HEK293 (cell line): ENCODE data around the gene DAO.

ENCODE experiments used
- TCF7L2 ChIP-seq: IDR thresholded peaks from 2 replicates; pipeline ENCODE4 v1.6.1; 2011; ENCODE audit warnings: low read depth, mild to moderate bottlenecking, inconsistent platforms, low read length, moderate library complexity, borderline replicate concordance
- ZNF121 ChIP-seq: fragments of 450-650 bp; formaldehyde crosslinking; IDR thresholded peaks from 2 replicates; pipeline ENCODE4 v1.5.1; 2016; ENCODE audit warnings: missing biosample characterization, missing genetic modification characterization
- ZNF214 ChIP-seq: fragments of 450-650 bp; formaldehyde crosslinking; IDR thresholded peaks from 2 replicates; pipeline ENCODE4 v1.5.1; 2017; ENCODE audit warnings: missing biosample characterization, mild to moderate bottlenecking, missing genetic modification characterization, borderline replicate concordance
- ZNF23 ChIP-seq: fragments of 450-650 bp; formaldehyde crosslinking; IDR thresholded peaks from 2 replicates; pipeline ENCODE4 v1.5.1; 2016; ENCODE audit warnings: missing biosample characterization, missing genetic modification characterization, borderline replicate concordance
- ZNF394 ChIP-seq: fragments of 450-650 bp; formaldehyde crosslinking; IDR thresholded peaks from 2 replicates; pipeline ENCODE4 v1.5.1; 2016; ENCODE audit warnings: missing biosample characterization, missing genetic modification characterization, mild to moderate bottlenecking, moderate library complexity, borderline replicate concordance
- ZNF510 ChIP-seq: fragments of 450-650 bp; formaldehyde crosslinking; IDR thresholded peaks from 2 replicates; pipeline ENCODE4 v1.5.1; 2018; ENCODE audit warnings: mild to moderate bottlenecking, missing genetic modification characterization, missing biosample characterization; ENCODE audit not compliant: insufficient replicate concordance
- ZNF549 ChIP-seq: fragments of 450-650 bp; IDR thresholded peaks from 2 replicates; pipeline ENCODE4 v1.5.1; 2018; ENCODE audit warnings: missing biosample characterization, missing genetic modification characterization, mild to moderate bottlenecking, inconsistent platforms, moderate library complexity
- ZNF561 ChIP-seq: fragments of 450-650 bp; IDR thresholded peaks from 2 replicates; pipeline ENCODE4 v1.5.1; 2018; ENCODE audit warnings: missing biosample characterization, missing genetic modification characterization, borderline replicate concordance
- ZNF747 ChIP-seq: fragments of 450-650 bp; formaldehyde crosslinking; IDR thresholded peaks from 2 replicates; pipeline ENCODE4 v1.5.1; 2016; ENCODE audit warnings: missing biosample characterization, missing genetic modification characterization
- TF ChIP-seq, protein P1 (sequence below): fragments of 450-650 bp; formaldehyde crosslinking; IDR thresholded peaks from 2 replicates; pipeline ENCODE4 v1.5.1; 2016; ENCODE audit warnings: missing biosample characterization, missing genetic modification characterization
- TF ChIP-seq, protein P2 (sequence below): fragments of 450-650 bp; formaldehyde crosslinking; IDR thresholded peaks from 2 replicates; pipeline ENCODE4 v1.5.1; 2017; ENCODE audit warnings: missing biosample characterization, missing genetic modification characterization
- TF ChIP-seq, protein P3 (sequence below): fragments of 450-650 bp; formaldehyde crosslinking; IDR thresholded peaks from 2 replicates; pipeline ENCODE4 v1.5.1; 2016; ENCODE audit warnings: missing biosample characterization, missing genetic modification characterization

DNA sequence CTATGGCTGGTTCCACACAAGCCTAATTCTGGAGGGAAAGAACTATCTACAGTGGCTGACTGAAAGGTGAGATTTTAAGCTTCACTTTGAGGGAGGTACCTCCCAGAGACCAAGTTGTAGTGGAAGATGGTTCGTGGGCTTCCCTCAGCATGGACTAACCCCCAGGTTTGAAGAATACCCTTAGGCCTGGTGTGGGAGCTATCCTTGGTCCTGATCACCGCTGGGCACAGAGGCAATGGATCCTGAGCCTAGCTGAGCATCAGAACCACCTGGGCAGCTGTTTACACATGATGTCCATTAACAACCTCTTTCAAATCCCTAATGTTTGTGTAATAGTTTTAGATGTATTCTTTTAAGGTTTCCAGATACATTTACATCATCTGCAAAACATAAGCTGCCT is 10.3 kb downstream of the DAO start:
- TF ChIP-seq, protein P1, sequence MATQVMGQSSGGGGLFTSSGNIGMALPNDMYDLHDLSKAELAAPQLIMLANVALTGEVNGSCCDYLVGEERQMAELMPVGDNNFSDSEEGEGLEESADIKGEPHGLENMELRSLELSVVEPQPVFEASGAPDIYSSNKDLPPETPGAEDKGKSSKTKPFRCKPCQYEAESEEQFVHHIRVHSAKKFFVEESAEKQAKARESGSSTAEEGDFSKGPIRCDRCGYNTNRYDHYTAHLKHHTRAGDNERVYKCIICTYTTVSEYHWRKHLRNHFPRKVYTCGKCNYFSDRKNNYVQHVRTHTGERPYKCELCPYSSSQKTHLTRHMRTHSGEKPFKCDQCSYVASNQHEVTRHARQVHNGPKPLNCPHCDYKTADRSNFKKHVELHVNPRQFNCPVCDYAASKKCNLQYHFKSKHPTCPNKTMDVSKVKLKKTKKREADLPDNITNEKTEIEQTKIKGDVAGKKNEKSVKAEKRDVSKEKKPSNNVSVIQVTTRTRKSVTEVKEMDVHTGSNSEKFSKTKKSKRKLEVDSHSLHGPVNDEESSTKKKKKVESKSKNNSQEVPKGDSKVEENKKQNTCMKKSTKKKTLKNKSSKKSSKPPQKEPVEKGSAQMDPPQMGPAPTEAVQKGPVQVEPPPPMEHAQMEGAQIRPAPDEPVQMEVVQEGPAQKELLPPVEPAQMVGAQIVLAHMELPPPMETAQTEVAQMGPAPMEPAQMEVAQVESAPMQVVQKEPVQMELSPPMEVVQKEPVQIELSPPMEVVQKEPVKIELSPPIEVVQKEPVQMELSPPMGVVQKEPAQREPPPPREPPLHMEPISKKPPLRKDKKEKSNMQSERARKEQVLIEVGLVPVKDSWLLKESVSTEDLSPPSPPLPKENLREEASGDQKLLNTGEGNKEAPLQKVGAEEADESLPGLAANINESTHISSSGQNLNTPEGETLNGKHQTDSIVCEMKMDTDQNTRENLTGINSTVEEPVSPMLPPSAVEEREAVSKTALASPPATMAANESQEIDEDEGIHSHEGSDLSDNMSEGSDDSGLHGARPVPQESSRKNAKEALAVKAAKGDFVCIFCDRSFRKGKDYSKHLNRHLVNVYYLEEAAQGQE (tag by site-specific recombination): peak; percentile 96
- TF ChIP-seq, protein P2, sequence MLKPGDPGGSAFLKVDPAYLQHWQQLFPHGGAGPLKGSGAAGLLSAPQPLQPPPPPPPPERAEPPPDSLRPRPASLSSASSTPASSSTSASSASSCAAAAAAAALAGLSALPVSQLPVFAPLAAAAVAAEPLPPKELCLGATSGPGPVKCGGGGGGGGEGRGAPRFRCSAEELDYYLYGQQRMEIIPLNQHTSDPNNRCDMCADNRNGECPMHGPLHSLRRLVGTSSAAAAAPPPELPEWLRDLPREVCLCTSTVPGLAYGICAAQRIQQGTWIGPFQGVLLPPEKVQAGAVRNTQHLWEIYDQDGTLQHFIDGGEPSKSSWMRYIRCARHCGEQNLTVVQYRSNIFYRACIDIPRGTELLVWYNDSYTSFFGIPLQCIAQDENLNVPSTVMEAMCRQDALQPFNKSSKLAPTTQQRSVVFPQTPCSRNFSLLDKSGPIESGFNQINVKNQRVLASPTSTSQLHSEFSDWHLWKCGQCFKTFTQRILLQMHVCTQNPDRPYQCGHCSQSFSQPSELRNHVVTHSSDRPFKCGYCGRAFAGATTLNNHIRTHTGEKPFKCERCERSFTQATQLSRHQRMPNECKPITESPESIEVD (tag by site-specific recombination): no peak
- TF ChIP-seq TCF7L2: no peak
- TF ChIP-seq ZNF747 (tag by site-specific recombination): no peak
- TF ChIP-seq ZNF549 (tag by site-specific recombination): no peak
- TF ChIP-seq, protein P3, sequence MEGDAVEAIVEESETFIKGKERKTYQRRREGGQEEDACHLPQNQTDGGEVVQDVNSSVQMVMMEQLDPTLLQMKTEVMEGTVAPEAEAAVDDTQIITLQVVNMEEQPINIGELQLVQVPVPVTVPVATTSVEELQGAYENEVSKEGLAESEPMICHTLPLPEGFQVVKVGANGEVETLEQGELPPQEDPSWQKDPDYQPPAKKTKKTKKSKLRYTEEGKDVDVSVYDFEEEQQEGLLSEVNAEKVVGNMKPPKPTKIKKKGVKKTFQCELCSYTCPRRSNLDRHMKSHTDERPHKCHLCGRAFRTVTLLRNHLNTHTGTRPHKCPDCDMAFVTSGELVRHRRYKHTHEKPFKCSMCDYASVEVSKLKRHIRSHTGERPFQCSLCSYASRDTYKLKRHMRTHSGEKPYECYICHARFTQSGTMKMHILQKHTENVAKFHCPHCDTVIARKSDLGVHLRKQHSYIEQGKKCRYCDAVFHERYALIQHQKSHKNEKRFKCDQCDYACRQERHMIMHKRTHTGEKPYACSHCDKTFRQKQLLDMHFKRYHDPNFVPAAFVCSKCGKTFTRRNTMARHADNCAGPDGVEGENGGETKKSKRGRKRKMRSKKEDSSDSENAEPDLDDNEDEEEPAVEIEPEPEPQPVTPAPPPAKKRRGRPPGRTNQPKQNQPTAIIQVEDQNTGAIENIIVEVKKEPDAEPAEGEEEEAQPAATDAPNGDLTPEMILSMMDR (tag by site-specific recombination): no peak
- TF ChIP-seq ZNF214: no peak
- TF ChIP-seq ZNF121 (tag by site-specific recombination): no peak
- no peak for TF ChIP-seq ZNF23
- TF ChIP-seq ZNF561 (tag by site-specific recombination): no peak
- no peak for TF ChIP-seq ZNF394 (tag by site-specific recombination)
- no peak for TF ChIP-seq ZNF510 (tag by site-specific recombination)
